Suprapubic skin (tissue), 3 donors: ENCODE measurements around the gene CACNG4.

Source experiments
- EP300 ChIP-seq: sonication (generic); formaldehyde crosslinking; IDR thresholded peaks from one replicate; pipeline ENCODE4 v1.6.1; 2017; ENCODE audit warnings: antibody characterized with exemption
- TF ChIP-seq, protein P1 (sequence below), 2 donors: fragments of 200-600 bp in 1 of 2; fragments of 450-650 bp in 1 of 2; sonication (generic) in 1 of 2; IDR thresholded peaks; one replicate each; pipeline ENCODE4 v1.5.1; 2016 to 2019; ENCODE audit warnings: antibody characterized with exemption in 2 of 2, mild to moderate bottlenecking in 1 of 2, moderate library complexity in 1 of 2

DNA sequence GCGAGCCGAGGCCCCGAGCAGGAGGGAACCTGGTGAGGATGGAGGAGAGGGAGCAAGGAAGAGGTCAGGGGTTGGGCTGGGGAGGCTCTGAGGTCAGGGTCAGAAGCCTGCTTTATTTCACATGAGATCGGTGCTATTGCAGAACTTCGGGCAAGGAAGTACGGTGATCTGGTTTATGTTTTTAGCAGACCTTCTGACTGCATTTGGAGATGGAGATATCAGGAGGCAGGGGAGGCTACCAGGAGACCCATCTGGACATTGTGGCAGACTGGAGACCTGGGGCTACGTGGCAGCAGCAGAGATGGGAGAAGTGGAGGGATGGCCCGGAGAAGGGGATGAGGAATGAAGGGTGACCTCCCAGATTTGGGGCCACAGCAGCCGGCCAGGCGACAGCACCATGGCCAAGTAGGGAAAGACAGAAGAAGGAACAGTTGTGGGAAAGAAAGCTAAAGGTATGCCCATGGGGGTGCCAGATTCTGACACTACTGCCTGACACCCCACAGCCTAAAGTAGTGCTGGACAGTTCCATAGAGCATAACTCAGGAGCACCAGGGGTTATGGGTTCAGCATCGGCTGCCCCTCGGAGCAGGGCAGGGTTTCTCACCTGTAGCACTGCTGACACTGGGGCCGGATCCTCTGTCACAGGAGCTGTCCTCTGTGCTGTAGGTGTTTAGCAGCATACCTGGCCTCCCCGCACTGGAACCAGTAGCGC, 7.4 kb downstream of the CACNG4 start:
- TF ChIP-seq EP300, result no peak
- TF ChIP-seq, protein P1, sequence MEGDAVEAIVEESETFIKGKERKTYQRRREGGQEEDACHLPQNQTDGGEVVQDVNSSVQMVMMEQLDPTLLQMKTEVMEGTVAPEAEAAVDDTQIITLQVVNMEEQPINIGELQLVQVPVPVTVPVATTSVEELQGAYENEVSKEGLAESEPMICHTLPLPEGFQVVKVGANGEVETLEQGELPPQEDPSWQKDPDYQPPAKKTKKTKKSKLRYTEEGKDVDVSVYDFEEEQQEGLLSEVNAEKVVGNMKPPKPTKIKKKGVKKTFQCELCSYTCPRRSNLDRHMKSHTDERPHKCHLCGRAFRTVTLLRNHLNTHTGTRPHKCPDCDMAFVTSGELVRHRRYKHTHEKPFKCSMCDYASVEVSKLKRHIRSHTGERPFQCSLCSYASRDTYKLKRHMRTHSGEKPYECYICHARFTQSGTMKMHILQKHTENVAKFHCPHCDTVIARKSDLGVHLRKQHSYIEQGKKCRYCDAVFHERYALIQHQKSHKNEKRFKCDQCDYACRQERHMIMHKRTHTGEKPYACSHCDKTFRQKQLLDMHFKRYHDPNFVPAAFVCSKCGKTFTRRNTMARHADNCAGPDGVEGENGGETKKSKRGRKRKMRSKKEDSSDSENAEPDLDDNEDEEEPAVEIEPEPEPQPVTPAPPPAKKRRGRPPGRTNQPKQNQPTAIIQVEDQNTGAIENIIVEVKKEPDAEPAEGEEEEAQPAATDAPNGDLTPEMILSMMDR (IDR thresholded peaks at IDR 0.05), result no peak
